Choroid plexus epithelial cell (primary cell): Measurements from ENCODE around the gene AMT.

Source experiments
- DNase-seq: peaks from one replicate; pipeline ENCODE4 v3.0.0-alpha.2; 2010; ENCODE audit warnings: low read depth
- H3K4me3 ChIP-seq: 2 replicates; pipeline ENCODE4 v1.5.1; 2011; ENCODE audit warnings: low read depth, mild to moderate bottlenecking, control low read depth, low read length, moderate library complexity
- TF ChIP-seq, protein P1 (sequence below): conservative IDR thresholded peaks from 2 replicates; pipeline ENCODE4 v1.5.1; 2011; ENCODE audit warnings: low read depth, mild to moderate bottlenecking, control low read depth, inconsistent platforms, low read length, moderate library complexity

Gene AMT

GRCh38 chr3:49454898-49455681 lies 32.8 kb upstream of the AMT start:
- no peak for DNase-seq
- TF ChIP-seq, protein P1, sequence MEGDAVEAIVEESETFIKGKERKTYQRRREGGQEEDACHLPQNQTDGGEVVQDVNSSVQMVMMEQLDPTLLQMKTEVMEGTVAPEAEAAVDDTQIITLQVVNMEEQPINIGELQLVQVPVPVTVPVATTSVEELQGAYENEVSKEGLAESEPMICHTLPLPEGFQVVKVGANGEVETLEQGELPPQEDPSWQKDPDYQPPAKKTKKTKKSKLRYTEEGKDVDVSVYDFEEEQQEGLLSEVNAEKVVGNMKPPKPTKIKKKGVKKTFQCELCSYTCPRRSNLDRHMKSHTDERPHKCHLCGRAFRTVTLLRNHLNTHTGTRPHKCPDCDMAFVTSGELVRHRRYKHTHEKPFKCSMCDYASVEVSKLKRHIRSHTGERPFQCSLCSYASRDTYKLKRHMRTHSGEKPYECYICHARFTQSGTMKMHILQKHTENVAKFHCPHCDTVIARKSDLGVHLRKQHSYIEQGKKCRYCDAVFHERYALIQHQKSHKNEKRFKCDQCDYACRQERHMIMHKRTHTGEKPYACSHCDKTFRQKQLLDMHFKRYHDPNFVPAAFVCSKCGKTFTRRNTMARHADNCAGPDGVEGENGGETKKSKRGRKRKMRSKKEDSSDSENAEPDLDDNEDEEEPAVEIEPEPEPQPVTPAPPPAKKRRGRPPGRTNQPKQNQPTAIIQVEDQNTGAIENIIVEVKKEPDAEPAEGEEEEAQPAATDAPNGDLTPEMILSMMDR, result no peak
- no peak overlapping the region for H3K4me3 ChIP-seq

GRCh38 chr3:49454458-49454857 lies 32.2 kb upstream of the AMT start:
- H3K4me3 ChIP-seq, result no peak overlapping the region
- DNase-seq, result no peak
- TF ChIP-seq, protein P1, result peak; percentile 12

DNA sequence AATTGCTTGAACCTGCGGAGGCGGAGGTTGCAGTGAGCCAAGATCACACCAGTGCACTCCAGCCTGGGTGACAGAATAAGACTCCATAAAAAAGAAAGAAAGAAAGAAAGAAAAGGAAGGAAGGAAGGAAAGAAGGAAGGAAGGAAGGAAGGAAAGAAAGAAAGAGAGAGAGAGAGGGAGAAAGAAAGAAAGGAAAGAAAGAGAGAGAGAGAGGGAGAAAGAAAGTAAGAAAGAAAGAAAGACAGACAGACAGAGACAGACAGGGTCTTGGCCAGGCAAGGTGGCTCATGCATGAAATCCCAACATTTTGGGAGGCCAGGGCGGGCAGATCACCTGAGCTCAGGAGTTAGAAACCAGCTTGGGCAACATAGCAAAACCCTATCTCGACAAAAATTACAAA lies 31.3 kb upstream of the AMT start:
- TF ChIP-seq, protein P1, result no peak
- no peak overlapping the region for H3K4me3 ChIP-seq
- no peak for DNase-seq

GRCh38 chr3:49445391-49445790 lies 23.1 kb upstream of the AMT start:
- DNase-seq, result no peak
- TF ChIP-seq, protein P1, result no peak
- H3K4me3 ChIP-seq, result no peak overlapping the region

DNA sequence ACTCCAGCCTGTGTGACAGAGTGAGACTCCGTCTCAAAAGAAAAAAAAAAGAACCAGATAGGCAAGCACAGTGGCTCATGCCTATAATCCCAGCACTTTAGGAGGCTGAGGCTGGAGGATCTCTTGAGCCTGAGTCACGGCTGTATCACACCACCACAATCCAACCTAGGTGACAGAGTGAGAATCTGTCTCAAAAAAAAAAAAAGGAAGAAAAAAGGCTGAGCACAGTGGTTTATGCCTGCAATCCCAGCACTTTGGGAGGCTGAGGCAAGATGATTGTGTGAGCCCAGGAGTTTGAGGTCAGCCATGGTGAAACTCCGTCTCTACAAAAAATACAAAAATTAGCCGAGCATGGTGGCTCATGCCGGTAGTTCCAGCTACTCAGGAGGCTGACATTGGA lies 12.5 kb upstream of the AMT start:
- TF ChIP-seq, protein P1, result no peak
- no peak for DNase-seq
- no peak overlapping the region for H3K4me3 ChIP-seq

- DNase-seq, result no peak
- TF ChIP-seq, protein P1, result peak; percentile 21
- H3K4me3 ChIP-seq, result peak overlapping the region; percentile 85
Measured at GRCh38 chr3:49428752-49429080, 6.4 kb upstream of the AMT start.

GRCh38 chr3:49427586-49427985 lies 5.3 kb upstream of the AMT start:
- H3K4me3 ChIP-seq, result no peak overlapping the region
- DNase-seq, result no peak
- TF ChIP-seq, protein P1, result no peak
